HepG2 (cell line): Measurements from ENCODE around the gene MRPL50. TPM values are rescaled to one million over a fixed set of nuclear protein-coding genes. Genes with fewer than 3 reads are reported as not detected.
A peak's percentile ranks its signal among the peaks of the same experiment; 100 is the strongest.

ENCODE experiments used
- FOSL1 ChIP-seq: sonication (generic); formaldehyde crosslinking; IDR thresholded peaks from 2 replicates; pipeline ENCODE4 v1.9.0; 2021; ENCODE audit warnings: missing genetic modification reagents, borderline replicate concordance
- FOXJ3 ChIP-seq: sonication (generic); formaldehyde crosslinking; IDR thresholded peaks from 2 replicates; pipeline ENCODE4 v1.4.0; 2020; ENCODE audit warnings: missing genetic modification reagents, mild to moderate bottlenecking, borderline replicate concordance
- MTERF4 ChIP-seq: sonication (generic); formaldehyde crosslinking; IDR thresholded peaks from 2 replicates; pipeline ENCODE4 v1.8.0; 2023; ENCODE audit warnings: mild to moderate bottlenecking, missing genetic modification reagents
- PHF20 ChIP-seq: sonication (generic); formaldehyde crosslinking; IDR thresholded peaks from 2 replicates; pipeline ENCODE4 v1.5.0; 2020; ENCODE audit warnings: mild to moderate bottlenecking, missing genetic modification reagents
- POGZ ChIP-seq: sonication (generic); formaldehyde crosslinking; IDR thresholded peaks from 2 replicates; pipeline ENCODE4 v1.4.0; 2020; ENCODE audit warnings: mild to moderate bottlenecking, missing genetic modification reagents
- SOX13 ChIP-seq, 3 experiments: fragments of 450-650 bp in 1 of 3; sonication (generic) in 1 of 3; formaldehyde crosslinking in 1 of 3; IDR thresholded peaks in 2 of 3; conservative IDR thresholded peaks in 1 of 3; 2 replicates each; pipeline versions ENCODE4 v1.5.0 to v1.6.1; 2016 to 2020; ENCODE audit warnings: antibody characterized with exemption in 1 of 3, mild to moderate bottlenecking in 1 of 3, missing compliant biosample characterization in 1 of 3, missing genetic modification reagents in 1 of 3, moderate library complexity in 1 of 3
- SRSF1 ChIP-seq: fragments of 200-400 bp; formaldehyde crosslinking; optimal IDR thresholded peaks from 2 replicates; pipeline ENCODE3; 2017; ENCODE audit warnings: mild to moderate bottlenecking, low read depth, low read length, moderate library complexity
- TRIM22 ChIP-seq: fragments of 450-650 bp; IDR thresholded peaks from 2 replicates; pipeline ENCODE4 v1.6.1; 2017
- ZBTB10 ChIP-seq: sonication (generic); formaldehyde crosslinking; IDR thresholded peaks from 2 replicates; pipeline ENCODE4 v1.4.0; 2020; ENCODE audit warnings: missing genetic modification reagents, borderline replicate concordance
- ZFP36L1 ChIP-seq: sonication (generic); formaldehyde crosslinking; IDR thresholded peaks from 2 replicates; pipeline ENCODE4 v1.8.0; 2022; ENCODE audit warnings: mild to moderate bottlenecking, missing genetic modification reagents, moderate library complexity
- ZNF232 ChIP-seq: sonication (generic); formaldehyde crosslinking; IDR thresholded peaks from 2 replicates; pipeline ENCODE4 v1.4.0; 2020; ENCODE audit warnings: missing genetic modification reagents, borderline replicate concordance
- ZNF274 ChIP-seq: sonication (generic); formaldehyde crosslinking; IDR thresholded peaks from 2 replicates; pipeline ENCODE4 v1.5.1; 2020; ENCODE audit warnings: mild to moderate bottlenecking, missing genetic modification reagents
- ZNF317 ChIP-seq: sonication (generic); formaldehyde crosslinking; IDR thresholded peaks from 2 replicates; pipeline ENCODE4 v1.5.0; 2020; ENCODE audit warnings: mild to moderate bottlenecking, missing genetic modification reagents
- ZNF639 ChIP-seq: conservative IDR thresholded peaks from 2 replicates; pipeline ENCODE4 v1.6.1; 2018; ENCODE audit warnings: missing genetic modification reagents
- polyA plus RNA-seq, 8 experiments: library from polyadenylated mRNA; depleted of rRNA in 3 of 8; stranded (reverse) in 7 of 8; unstranded in 1 of 8; fragments of >200 nt; fragmentation: Illumina TruSeq in 4 of 8; extraction: Trizol in 4 of 8; gene quantifications; 2 replicates each; pipeline versions ENCODE4 v1.2.1 to v1.2.3, GENCODE V29; 2011 to 2016; ENCODE audit warnings: low read depth in 4 of 8, missing spikeins in 1 of 8, mixed read lengths in 1 of 8; ENCODE audit not compliant: insufficient read depth in 1 of 8
- total RNA-seq, 5 experiments: library from RNA; depleted of rRNA; stranded (reverse); fragments of >200 nt; fragmentation: Illumina TruSeq; extraction: Trizol; gene quantifications; 2 replicates each; pipeline ENCODE4 v1.2.3, GENCODE V29; 2016; ENCODE audit warnings: low read depth in 1 of 5

The MRPL50 gene
- total and polyA plus RNA-seq, 2 of the 13 experiments (the other 11 are each of a cell fraction or from before 2014, with no cell fraction given), result 37.1 to 70.0 TPM

- TF ChIP-seq ZBTB10 (CRISPR knock-in tag) (0 out of 2 replicates have a peak, but pooled peaks have one; percentile 40), SOX13 (IDR thresholded peaks at IDR 0.05) (no peak), SOX13 (CRISPR knock-in tag; conservative IDR thresholded peaks at IDR 0.05 in 1 of 2, IDR thresholded peaks at IDR 0.05 in 1 of 2) (no peak), TRIM22 (no peak), POGZ (CRISPR knock-in tag) (peak; percentile 40; the same call in 1 of the 2 replicates), FOSL1 (CRISPR knock-in tag) (0 out of 2 replicates have a peak, but pooled peaks have one; percentile 13), PHF20 (CRISPR knock-in tag) (no peak), ZNF317 (CRISPR knock-in tag) (0 out of 2 replicates have a peak, but pooled peaks have one; percentile 25), SRSF1 (no peak), ZNF274 (CRISPR knock-in tag) (0 out of 2 replicates have a peak, but pooled peaks have one; percentile 40), FOXJ3 (CRISPR knock-in tag) (0 out of 2 replicates have a peak, but pooled peaks have one; percentile 18), ZNF639 (CRISPR knock-in tag) (no peak), ZFP36L1 (0 out of 2 replicates have a peak, but pooled peaks have one; percentile 33), ZNF232 (CRISPR knock-in tag) (0 out of 2 replicates have a peak, but pooled peaks have one; percentile 46), MTERF4 (0 out of 2 replicates have a peak, but pooled peaks have one; percentile 71)
Observed at GRCh38 chr9:101352892-101353463, 45.4 kb downstream of the MRPL50 start (continued).
